Measurements from ENCODE around the gene ITGB1. TPM values are rescaled to one million over a fixed set of nuclear protein-coding genes. Genes with fewer than 3 reads are reported as not detected.

ITGB1 gene
- total and polyA plus RNA-seq, 9 of the 15 experiments (the other 6 are each of a cell fraction or from before 2014, with no cell fraction given) = 40.2 to 194 (median 155) TPM

DNA sequence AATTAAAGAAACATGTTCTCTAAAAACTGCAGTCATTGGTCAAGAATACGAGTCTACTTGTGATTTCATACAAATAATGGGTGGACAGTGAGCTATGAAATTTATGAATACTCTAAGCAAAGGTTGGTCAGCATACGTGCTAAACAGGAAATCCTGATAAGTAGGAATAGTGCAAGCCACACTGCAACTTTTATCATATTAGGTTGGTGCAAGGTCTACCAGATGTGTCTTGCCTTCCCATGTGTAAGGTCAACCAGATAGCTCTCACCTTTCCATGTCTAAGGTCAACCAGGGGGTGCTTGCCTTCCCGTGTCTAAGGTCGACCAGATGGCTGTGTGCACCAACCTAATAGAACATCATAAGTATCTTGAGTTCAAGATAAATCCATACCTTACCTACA, 2.0 kb upstream of the ITGB1 start (continued):
- no peak for TF ChIP-seq CHD7 (IDR thresholded peaks at IDR 0.05; ENCODE audit: low read depth, low read length)
- TF ChIP-seq, protein P1, sequence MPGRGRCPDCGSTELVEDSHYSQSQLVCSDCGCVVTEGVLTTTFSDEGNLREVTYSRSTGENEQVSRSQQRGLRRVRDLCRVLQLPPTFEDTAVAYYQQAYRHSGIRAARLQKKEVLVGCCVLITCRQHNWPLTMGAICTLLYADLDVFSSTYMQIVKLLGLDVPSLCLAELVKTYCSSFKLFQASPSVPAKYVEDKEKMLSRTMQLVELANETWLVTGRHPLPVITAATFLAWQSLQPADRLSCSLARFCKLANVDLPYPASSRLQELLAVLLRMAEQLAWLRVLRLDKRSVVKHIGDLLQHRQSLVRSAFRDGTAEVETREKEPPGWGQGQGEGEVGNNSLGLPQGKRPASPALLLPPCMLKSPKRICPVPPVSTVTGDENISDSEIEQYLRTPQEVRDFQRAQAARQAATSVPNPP (IDR thresholded peaks at IDR 0.05; ENCODE audit: borderline replicate concordance, insufficient read depth, insufficient read length) = no peak
- no peak for TF ChIP-seq BRCA1 (IDR thresholded peaks at IDR 0.05)
- no peak for TF ChIP-seq BRCA1 (CRISPR knock-in tag; IDR thresholded peaks at IDR 0.05)
- TF ChIP-seq PREB (CRISPR knock-in tag; IDR thresholded peaks at IDR 0.05) = no peak
- TF ChIP-seq, protein P2, sequence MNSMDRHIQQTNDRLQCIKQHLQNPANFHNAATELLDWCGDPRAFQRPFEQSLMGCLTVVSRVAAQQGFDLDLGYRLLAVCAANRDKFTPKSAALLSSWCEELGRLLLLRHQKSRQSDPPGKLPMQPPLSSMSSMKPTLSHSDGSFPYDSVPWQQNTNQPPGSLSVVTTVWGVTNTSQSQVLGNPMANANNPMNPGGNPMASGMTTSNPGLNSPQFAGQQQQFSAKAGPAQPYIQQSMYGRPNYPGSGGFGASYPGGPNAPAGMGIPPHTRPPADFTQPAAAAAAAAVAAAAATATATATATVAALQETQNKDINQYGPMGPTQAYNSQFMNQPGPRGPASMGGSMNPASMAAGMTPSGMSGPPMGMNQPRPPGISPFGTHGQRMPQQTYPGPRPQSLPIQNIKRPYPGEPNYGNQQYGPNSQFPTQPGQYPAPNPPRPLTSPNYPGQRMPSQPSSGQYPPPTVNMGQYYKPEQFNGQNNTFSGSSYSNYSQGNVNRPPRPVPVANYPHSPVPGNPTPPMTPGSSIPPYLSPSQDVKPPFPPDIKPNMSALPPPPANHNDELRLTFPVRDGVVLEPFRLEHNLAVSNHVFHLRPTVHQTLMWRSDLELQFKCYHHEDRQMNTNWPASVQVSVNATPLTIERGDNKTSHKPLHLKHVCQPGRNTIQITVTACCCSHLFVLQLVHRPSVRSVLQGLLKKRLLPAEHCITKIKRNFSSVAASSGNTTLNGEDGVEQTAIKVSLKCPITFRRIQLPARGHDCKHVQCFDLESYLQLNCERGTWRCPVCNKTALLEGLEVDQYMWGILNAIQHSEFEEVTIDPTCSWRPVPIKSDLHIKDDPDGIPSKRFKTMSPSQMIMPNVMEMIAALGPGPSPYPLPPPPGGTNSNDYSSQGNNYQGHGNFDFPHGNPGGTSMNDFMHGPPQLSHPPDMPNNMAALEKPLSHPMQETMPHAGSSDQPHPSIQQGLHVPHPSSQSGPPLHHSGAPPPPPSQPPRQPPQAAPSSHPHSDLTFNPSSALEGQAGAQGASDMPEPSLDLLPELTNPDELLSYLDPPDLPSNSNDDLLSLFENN (IDR thresholded peaks at IDR 0.05; ENCODE audit: low read depth in 2 of 2, low read length in 2 of 2) = no peak
- no peak for TF ChIP-seq ZNF232 (CRISPR knock-in tag; IDR thresholded peaks at IDR 0.05)
- TF ChIP-seq PCBP1 (IDR thresholded peaks at IDR 0.05; ENCODE audit: low read depth, low read length, poor library complexity, severe bottlenecking) = no peak
